Ishikawa (cell line): Measurements from ENCODE around the gene ZMYND11.

Source experiments
- CEBPB ChIP-seq: IDR thresholded peaks from 2 replicates; pipeline ENCODE4 v1.6.1; 2012
- CREB1 ChIP-seq: IDR thresholded peaks from 2 replicates; pipeline ENCODE4 v1.6.1; 2012; ENCODE audit warnings: low read depth
- EGR1 ChIP-seq: IDR thresholded peaks from 2 replicates; pipeline ENCODE4 v1.6.1; 2012
- EP300 ChIP-seq: IDR thresholded peaks from 2 replicates; pipeline ENCODE4 v1.6.1; 2012; ENCODE audit warnings: borderline replicate concordance
- FOXM1 ChIP-seq: IDR thresholded peaks from 2 replicates; pipeline ENCODE4 v1.6.1; 2012; ENCODE audit warnings: low read depth, borderline replicate concordance
- NFIC ChIP-seq: IDR thresholded peaks from 2 replicates; pipeline ENCODE4 v1.6.1; 2012
- RAD21 ChIP-seq: IDR thresholded peaks from 2 replicates; pipeline ENCODE4 v1.6.1; 2012; ENCODE audit warnings: low read depth
- TAF1 ChIP-seq: IDR thresholded peaks from 2 replicates; pipeline ENCODE4 v1.6.1; 2012; ENCODE audit warnings: low read depth, mild to moderate bottlenecking
- TCF12 ChIP-seq: IDR thresholded peaks from 2 replicates; pipeline ENCODE4 v1.6.1; 2012; ENCODE audit warnings: low read depth
- TEAD4 ChIP-seq: IDR thresholded peaks from 2 replicates; pipeline ENCODE4 v1.6.1; 2012
- YY1 ChIP-seq: IDR thresholded peaks from 2 replicates; pipeline ENCODE4 v1.6.1; 2012; ENCODE audit warnings: low read depth
- TF ChIP-seq, protein P1 (sequence below): IDR thresholded peaks from 2 replicates; pipeline ENCODE4 v1.6.1; 2012
- TF ChIP-seq, protein P2 (sequence below): IDR thresholded peaks from 2 replicates; pipeline ENCODE4 v1.6.1; 2012
- TF ChIP-seq, protein P3 (sequence below): IDR thresholded peaks from 2 replicates; pipeline ENCODE4 v1.6.1; 2012; ENCODE audit warnings: low read depth, mild to moderate bottlenecking

The ZMYND11 gene

DNA sequence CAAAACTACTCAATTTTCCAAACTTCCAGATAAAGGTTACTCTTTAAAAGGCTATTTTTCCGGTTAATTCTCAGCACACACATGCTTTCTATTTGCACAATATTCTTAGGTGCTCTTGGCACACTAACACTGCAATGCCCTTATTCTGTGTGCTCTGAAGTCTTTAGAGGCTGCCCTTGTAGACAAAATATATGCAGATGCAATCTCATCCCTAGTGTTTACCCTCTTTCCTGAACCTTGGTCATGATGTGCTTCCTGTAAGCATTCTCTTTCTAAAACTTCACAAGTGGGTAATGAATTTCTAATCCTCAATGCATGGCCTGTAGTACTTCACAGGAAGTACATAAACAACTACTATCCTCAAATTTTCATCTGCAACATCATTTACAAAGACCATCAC, 45.1 kb upstream of the ZMYND11 start:
- no peak for TF ChIP-seq TCF12
- TF ChIP-seq NFIC: no peak
- TF ChIP-seq YY1: no peak
- no peak for TF ChIP-seq CEBPB
- no peak for TF ChIP-seq EP300
- TF ChIP-seq FOXM1: no peak
- TF ChIP-seq, protein P1, sequence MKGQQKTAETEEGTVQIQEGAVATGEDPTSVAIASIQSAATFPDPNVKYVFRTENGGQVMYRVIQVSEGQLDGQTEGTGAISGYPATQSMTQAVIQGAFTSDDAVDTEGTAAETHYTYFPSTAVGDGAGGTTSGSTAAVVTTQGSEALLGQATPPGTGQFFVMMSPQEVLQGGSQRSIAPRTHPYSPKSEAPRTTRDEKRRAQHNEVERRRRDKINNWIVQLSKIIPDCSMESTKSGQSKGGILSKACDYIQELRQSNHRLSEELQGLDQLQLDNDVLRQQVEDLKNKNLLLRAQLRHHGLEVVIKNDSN: no peak
- TF ChIP-seq EGR1: no peak
- TF ChIP-seq, protein P2, sequence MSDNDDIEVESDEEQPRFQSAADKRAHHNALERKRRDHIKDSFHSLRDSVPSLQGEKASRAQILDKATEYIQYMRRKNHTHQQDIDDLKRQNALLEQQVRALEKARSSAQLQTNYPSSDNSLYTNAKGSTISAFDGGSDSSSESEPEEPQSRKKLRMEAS: no peak
- TF ChIP-seq CREB1: no peak
- TF ChIP-seq, protein P3, sequence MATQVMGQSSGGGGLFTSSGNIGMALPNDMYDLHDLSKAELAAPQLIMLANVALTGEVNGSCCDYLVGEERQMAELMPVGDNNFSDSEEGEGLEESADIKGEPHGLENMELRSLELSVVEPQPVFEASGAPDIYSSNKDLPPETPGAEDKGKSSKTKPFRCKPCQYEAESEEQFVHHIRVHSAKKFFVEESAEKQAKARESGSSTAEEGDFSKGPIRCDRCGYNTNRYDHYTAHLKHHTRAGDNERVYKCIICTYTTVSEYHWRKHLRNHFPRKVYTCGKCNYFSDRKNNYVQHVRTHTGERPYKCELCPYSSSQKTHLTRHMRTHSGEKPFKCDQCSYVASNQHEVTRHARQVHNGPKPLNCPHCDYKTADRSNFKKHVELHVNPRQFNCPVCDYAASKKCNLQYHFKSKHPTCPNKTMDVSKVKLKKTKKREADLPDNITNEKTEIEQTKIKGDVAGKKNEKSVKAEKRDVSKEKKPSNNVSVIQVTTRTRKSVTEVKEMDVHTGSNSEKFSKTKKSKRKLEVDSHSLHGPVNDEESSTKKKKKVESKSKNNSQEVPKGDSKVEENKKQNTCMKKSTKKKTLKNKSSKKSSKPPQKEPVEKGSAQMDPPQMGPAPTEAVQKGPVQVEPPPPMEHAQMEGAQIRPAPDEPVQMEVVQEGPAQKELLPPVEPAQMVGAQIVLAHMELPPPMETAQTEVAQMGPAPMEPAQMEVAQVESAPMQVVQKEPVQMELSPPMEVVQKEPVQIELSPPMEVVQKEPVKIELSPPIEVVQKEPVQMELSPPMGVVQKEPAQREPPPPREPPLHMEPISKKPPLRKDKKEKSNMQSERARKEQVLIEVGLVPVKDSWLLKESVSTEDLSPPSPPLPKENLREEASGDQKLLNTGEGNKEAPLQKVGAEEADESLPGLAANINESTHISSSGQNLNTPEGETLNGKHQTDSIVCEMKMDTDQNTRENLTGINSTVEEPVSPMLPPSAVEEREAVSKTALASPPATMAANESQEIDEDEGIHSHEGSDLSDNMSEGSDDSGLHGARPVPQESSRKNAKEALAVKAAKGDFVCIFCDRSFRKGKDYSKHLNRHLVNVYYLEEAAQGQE: no peak
- TF ChIP-seq RAD21: no peak

DNA sequence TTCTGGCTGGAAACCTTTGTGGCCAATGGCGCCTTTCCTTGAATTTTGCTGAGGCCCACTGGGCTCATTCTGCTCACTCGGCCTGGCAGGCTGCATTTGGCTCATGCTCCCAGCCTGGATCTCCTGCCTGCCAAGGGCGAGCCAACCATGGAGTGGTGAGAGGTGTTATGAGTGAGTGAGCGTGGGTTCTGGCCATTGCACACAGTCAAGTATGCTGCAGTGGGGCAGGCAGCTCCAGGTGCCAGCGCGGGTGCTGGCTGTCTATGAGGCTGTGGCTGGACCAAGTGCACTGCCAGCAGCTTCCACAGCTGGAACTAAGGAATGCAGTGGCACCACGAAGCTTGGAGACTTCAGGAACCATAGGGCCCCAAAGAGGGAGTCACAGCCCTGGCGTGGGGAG, 43.9 kb upstream of the ZMYND11 start:
- TF ChIP-seq NFIC (no peak), TAF1 (no peak), FOXM1 (no peak), CEBPB (no peak), YY1 (no peak), RAD21 (no peak)
- TF ChIP-seq, protein P3: no peak

DNA sequence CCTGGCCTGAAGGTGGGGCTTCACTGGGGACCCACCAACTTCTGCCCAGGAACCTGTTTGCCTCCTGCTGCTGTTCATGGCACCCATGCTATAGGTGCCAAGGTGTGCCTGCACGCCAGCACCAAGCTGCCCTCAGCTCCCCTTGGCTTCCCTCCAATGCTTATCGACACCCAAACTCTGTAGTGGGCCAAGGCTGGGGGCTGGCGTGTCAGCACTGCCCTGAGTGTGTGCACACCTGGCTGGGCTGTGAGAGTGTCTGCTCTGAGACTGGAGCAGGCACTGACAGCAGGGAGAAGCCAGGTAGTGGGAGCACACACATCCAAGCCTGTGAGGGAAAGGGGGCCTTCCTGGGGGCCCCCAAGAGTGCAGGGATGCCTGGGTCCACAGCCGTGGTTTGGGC, 43.1 kb upstream of the ZMYND11 start:
- TF ChIP-seq, protein P1: no peak
- TF ChIP-seq TEAD4 (no peak), YY1 (no peak), CREB1 (no peak)
- TF ChIP-seq, protein P2: 0 out of 2 replicates have a peak, but pooled peaks have one; percentile 21

DNA sequence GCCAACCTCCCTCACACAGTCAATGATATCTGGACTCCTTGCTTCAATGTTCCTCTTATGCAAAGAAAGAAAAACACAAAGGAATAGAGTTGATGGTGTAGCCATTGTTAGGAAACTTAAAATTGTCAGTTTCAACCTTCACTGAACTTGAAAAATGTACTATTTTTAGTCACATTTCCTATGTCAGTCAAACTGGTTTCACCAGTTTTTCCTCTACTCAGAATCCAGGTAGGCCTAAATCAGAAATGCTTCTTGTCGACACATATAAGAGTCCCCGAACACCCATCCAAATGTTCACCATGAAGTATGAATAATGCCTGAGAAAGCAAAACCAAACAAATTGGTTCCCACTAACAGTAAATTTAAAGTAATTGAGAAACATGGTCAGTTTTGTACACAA, 42.4 kb upstream of the ZMYND11 start:
- no peak for TF ChIP-seq CREB1
- TF ChIP-seq, protein P2: peak; percentile 44; the same call in 1 of the 2 replicates
- TF ChIP-seq YY1: 0 out of 2 replicates have a peak, but pooled peaks have one; percentile 24
- TF ChIP-seq NFIC: peak; percentile 37; the same call in 1 of the 2 replicates
- TF ChIP-seq TAF1: no peak
- TF ChIP-seq, protein P1: no peak
- peak; percentile 70 for TF ChIP-seq TEAD4
- peak; percentile 53; the same call in 1 of the 2 replicates for TF ChIP-seq CEBPB
- no peak for TF ChIP-seq EGR1
- TF ChIP-seq EP300: peak; percentile 58; the same call in 1 of the 2 replicates

DNA sequence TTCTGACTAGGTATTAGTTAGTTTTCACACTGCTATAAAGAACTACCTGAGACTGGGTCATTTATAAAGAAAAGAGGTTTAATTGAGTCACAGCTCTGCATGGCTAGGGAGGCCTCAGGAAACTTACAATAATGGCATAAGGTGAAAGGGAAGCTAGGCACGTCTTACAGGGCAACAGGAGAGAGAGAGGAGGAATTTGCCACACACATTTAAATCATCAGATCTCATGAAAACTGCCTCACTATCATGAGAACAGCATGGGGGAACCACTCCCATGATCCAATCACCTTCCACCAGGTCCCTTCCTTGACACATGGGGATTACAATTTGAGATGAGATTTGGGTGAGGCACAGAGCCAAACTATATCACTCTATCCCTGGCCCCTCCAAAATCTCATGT, 40.6 kb upstream of the ZMYND11 start:
- no peak for TF ChIP-seq EP300
- no peak for TF ChIP-seq RAD21
- no peak for TF ChIP-seq YY1
- TF ChIP-seq, protein P1: no peak
- no peak for TF ChIP-seq CEBPB
- no peak for TF ChIP-seq TCF12
- no peak for TF ChIP-seq FOXM1
- no peak for TF ChIP-seq EGR1
- TF ChIP-seq, protein P2: no peak
